ENCODE measurements around the gene TBC1D24.

DNA sequence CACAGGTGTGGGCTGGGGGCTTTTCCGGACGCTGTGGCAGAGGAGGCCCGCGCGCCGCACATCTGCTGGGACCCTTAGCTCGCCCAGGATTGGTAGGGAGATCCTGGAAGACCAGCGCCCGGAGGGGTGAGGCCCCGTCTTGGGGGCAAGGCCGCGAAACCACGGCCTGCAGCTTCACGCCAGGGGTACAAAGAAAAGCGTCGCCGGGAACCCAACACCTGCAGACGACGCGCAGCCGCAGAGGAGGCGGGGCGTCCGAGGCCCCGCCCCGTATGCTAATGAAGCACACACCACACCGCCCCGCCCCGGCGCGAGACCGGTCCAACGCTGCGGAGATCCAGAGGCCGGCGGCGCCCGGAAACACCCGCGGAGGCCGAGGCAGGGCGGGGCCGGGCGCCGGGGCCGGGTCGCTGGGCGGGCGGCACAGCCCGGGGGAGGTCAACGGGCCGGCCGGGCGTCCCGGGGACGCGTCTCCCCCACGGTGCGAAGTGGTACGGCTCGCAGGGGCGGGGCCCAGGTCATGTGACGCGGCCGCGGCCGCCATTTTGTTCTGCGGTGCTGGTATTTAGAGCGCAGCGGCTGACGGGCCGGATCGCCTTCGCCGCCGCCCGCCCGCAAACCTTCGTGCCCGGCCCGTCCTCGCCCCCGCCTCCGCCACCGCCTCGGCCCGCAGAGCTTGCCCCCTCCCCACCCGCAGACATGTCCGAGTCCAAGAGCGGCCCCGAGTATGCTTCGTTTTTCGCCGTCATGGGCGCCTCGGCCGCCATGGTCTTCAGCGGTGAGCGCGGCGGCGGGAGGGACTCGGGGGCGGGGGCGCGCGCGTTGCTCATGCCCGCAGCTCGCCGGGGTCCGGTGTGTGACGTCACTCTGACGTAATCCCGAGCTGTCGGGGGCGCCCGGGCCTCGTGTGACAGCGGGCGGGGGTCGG, 38.7 kb downstream of the TBC1D24 start, which contains the start of gene ATP6V0C:
- TF ChIP-seq, protein P1, sequence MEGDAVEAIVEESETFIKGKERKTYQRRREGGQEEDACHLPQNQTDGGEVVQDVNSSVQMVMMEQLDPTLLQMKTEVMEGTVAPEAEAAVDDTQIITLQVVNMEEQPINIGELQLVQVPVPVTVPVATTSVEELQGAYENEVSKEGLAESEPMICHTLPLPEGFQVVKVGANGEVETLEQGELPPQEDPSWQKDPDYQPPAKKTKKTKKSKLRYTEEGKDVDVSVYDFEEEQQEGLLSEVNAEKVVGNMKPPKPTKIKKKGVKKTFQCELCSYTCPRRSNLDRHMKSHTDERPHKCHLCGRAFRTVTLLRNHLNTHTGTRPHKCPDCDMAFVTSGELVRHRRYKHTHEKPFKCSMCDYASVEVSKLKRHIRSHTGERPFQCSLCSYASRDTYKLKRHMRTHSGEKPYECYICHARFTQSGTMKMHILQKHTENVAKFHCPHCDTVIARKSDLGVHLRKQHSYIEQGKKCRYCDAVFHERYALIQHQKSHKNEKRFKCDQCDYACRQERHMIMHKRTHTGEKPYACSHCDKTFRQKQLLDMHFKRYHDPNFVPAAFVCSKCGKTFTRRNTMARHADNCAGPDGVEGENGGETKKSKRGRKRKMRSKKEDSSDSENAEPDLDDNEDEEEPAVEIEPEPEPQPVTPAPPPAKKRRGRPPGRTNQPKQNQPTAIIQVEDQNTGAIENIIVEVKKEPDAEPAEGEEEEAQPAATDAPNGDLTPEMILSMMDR (IDR thresholded peaks at IDR 0.05), result no peak
- TF ChIP-seq POLR2A (IDR thresholded peaks at IDR 0.05) (peak; percentile 92), POLR2AphosphoS5 (IDR thresholded peaks at IDR 0.05) (peak; percentile 90 to 96 (median 95))

All from breast epithelium (tissue), 3 donors.